GM12891 (cell line): Measurements from ENCODE around the gene PPP2R5B.

Source experiments
- POLR2A ChIP-seq: IDR thresholded peaks from 2 replicates; pipeline ENCODE4 v1.6.1; 2011; ENCODE audit warnings: low read depth, low read length, control low read depth
- POLR2AphosphoS5 ChIP-seq: IDR thresholded peaks from 2 replicates; pipeline ENCODE4 v1.6.1; 2011; ENCODE audit warnings: low read depth, low read length, control low read depth
- SPI1 ChIP-seq: IDR thresholded peaks from 2 replicates; pipeline ENCODE4 v1.6.1; 2011; ENCODE audit warnings: low read depth, low read length, control low read depth
- TAF1 ChIP-seq: IDR thresholded peaks from 2 replicates; pipeline ENCODE4 v1.6.1; 2011; ENCODE audit warnings: low read depth, low read length, control low read depth

- TF ChIP-seq POLR2A (no peak), TAF1 (no peak), SPI1 (no peak), POLR2AphosphoS5 (no peak)
Observed at GRCh38 chr11:64888729-64889511, 35.6 kb upstream of the PPP2R5B start.
